ENCODE data around the gene CAV1. TPM values are rescaled to one million over a fixed set of nuclear protein-coding genes. Genes with fewer than 3 reads are reported as not detected.
A peak's percentile ranks its signal among the peaks of the same experiment; 100 is the strongest.

The CAV1 gene
- total RNA-seq, 1 donor from 2014 or later = 0.84 TPM

DNA sequence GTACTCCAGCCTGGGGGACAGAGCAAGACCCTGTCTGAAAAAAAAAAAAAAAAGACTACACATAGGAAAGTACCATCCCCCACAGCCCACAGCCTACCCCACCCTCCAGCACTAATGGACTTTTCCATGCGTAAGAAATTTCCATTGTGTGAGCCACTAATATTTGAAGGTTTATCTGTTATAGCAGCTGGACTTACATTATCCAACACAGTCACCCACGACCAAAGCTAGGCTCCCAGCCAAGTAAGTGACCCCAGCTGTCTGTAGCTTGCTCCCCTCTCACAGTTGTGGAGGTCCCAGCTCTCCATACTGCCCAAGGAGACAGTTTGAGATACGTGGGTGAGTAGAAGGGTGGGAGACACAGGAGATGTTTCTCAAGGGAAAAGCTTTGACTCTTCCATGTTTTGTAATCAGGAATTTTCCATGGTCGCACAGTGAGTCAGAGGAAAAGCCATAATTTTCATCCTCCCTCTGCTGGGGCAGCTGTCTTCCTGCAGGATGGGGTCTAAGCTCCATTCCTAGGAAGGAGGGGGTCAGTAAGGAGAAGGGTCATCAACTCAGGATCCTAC lies 57.4 kb downstream of the CAV1 start:
- Mint-ChIP-seq H3K27ac (no peak overlapping the region), H3K4me3 (ENCODE audit: low read depth) (no peak overlapping the region), H3K9me3 (ENCODE audit: low read depth) (peaks cover 5% of the 10 kb centered on the region), H3K4me1 (ENCODE audit: low read depth) (peaks cover 2% of the 10 kb centered on the region), H3K36me3 (ENCODE audit: insufficient read depth) (no peaks in the 10 kb centered on the region), H3K27me3 (no peaks in the 10 kb centered on the region)
- no peak for DNase-seq (ENCODE audit: low spot score, unreplicated experiment)
- TF ChIP-seq CTCF (IDR thresholded peaks at IDR 0.05; ENCODE audit: unreplicated experiment) = no peak

DNA sequence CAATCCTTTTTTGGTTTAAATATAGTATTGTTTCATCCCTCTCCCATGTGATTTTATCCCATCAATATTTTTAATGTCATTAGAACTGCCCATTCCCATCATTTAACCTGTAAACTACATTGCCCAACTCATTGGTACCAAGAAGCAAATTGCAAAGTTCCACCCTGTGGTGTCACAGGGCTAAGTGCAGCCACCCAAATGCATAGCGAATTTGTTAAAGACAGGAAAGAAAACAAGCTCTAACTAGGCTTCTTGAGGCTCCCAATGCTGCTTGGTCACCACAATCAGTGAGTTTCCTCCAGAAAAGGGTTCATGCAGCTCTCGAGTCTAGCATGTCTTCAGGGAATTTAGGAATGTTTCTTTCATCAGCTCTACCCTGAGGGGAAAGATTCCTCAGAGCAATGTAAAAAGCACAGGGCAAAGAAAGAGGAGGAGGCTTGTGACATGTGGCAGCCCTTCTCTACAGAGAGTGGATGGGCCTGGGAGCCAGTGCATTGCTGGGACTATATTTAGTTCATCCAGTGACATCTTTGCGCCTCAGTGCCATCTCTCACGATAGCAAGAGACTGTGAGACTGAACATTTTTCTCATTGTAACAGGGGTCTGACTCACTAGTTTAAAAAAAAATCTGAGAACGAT lies 58.1 kb downstream of the CAV1 start:
- DNase-seq (ENCODE audit: low spot score, unreplicated experiment) = no peak
- Mint-ChIP-seq H3K27me3 (no peaks in the 10 kb centered on the region), H3K4me1 (ENCODE audit: low read depth) (no peaks in the 10 kb centered on the region), H3K9me3 (ENCODE audit: low read depth) (peaks cover 5% of the 10 kb centered on the region), H3K36me3 (ENCODE audit: insufficient read depth) (no peaks in the 10 kb centered on the region), H3K27ac (peak overlapping the region; percentile 4), H3K4me3 (ENCODE audit: low read depth) (no peak overlapping the region)
- no peak for TF ChIP-seq CTCF (IDR thresholded peaks at IDR 0.05; ENCODE audit: unreplicated experiment)

DNA sequence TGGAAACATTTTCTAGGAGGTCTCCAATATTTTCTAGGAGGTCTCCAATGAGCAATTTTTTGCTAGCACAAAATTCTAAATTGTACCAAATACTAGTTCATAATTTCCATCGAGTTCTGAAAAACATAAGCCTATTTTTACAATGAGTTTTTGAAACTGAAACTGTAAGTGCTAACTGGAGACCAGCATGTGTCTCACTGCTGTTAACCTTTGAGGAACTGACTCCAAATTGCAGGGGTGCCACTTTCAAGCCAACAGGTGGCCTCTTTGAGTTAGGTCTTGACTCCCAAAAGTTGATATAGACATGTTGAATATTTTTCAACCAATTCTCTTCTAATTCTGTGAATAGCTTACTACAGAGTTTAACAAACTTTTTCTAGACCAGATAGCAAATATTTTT lies 58.8 kb downstream of the CAV1 start:
- Mint-ChIP-seq H3K27me3 (no peaks in the 10 kb centered on the region), H3K4me1 (ENCODE audit: low read depth) (peaks cover 2% of the 10 kb centered on the region)
- no peak for TF ChIP-seq CTCF (IDR thresholded peaks at IDR 0.05; ENCODE audit: unreplicated experiment)

GRCh38 chr7:116584721-116585120 lies 59.9 kb downstream of the CAV1 start:
- Mint-ChIP-seq H3K9me3 (ENCODE audit: low read depth) (no peaks in the 10 kb centered on the region), H3K4me3 (ENCODE audit: low read depth) (no peak overlapping the region), H3K36me3 (ENCODE audit: insufficient read depth) (no peaks in the 10 kb centered on the region), H3K27ac (no peak overlapping the region), H3K4me1 (ENCODE audit: low read depth) (peaks cover 7% of the 10 kb centered on the region), H3K27me3 (no peaks in the 10 kb centered on the region)
- no peak for TF ChIP-seq CTCF (IDR thresholded peaks at IDR 0.05; ENCODE audit: unreplicated experiment)
- DNase-seq (ENCODE audit: low spot score, unreplicated experiment) = no peak

More for the DNA sequence above, 58.8 kb downstream of the CAV1 start:
- DNase-seq (ENCODE audit: low spot score, unreplicated experiment) = no peak
- Mint-ChIP-seq H3K36me3 (ENCODE audit: insufficient read depth) (no peaks in the 10 kb centered on the region), H3K9me3 (ENCODE audit: low read depth) (peaks cover 3% of the 10 kb centered on the region), H3K27ac (no peak overlapping the region), H3K4me3 (ENCODE audit: low read depth) (no peak overlapping the region)

- DNase-seq (ENCODE audit: low spot score, unreplicated experiment) = no peak
- Mint-ChIP-seq H3K4me3 (ENCODE audit: low read depth) (no peak overlapping the region), H3K4me1 (ENCODE audit: low read depth) (peaks cover 8% of the 10 kb centered on the region), H3K27ac (no peak overlapping the region), H3K27me3 (no peaks in the 10 kb centered on the region), H3K9me3 (ENCODE audit: low read depth) (no peaks in the 10 kb centered on the region), H3K36me3 (ENCODE audit: insufficient read depth) (no peaks in the 10 kb centered on the region)
- no peak for TF ChIP-seq CTCF (IDR thresholded peaks at IDR 0.05; ENCODE audit: unreplicated experiment)
Observed at GRCh38 chr7:116585392-116585791, 60.6 kb downstream of the CAV1 start.
